Ascending aorta (tissue), 2 donors: ENCODE results near the gene ORMDL3. TPM values are rescaled to one million over a fixed set of nuclear protein-coding genes. Genes with fewer than 3 reads are reported as not detected.
A peak's percentile ranks its signal among the peaks of the same experiment; 100 is the strongest.

Experiments used
- DNase-seq, 2 donors: peaks; one replicate each; pipeline ENCODE4 v3.0.0-alpha.2; 2019; ENCODE audit warnings: low spot score in 2 of 2
- H3K27ac ChIP-seq, 2 donors: fragments of 200-600 bp; sonication (generic); one replicate each; pipeline ENCODE4 v1.5.1; 2016 to 2017; ENCODE audit warnings: mild to moderate bottlenecking in 1 of 2
- H3K27me3 ChIP-seq: fragments of 200-600 bp; sonication (generic); one replicate; pipeline ENCODE4 v1.5.1; 2017
- H3K36me3 ChIP-seq, 2 donors: fragments of 200-600 bp; sonication (generic); one replicate each; pipeline ENCODE4 v1.5.1; 2016
- H3K4me1 ChIP-seq, 2 donors: fragments of 200-600 bp; sonication (generic); one replicate each; pipeline ENCODE4 v1.5.1; 2016 to 2017; ENCODE audit warnings: mild to moderate bottlenecking in 1 of 2
- H3K4me3 ChIP-seq, 2 donors: fragments of 200-600 bp; sonication (generic); one replicate each; pipeline ENCODE4 v1.5.1; 2016 to 2017; ENCODE audit warnings: mild to moderate bottlenecking in 1 of 2
- H3K9me3 ChIP-seq, 2 donors: fragments of 200-600 bp; sonication (generic); one replicate each; pipeline ENCODE4 v1.5.1; 2016
- intact Hi-C: fragments of 100-400 bp; cut with DNase I; formaldehyde crosslinking; loops from one replicate; pipeline ENCODE4 v1.15.1; 2023
- total RNA-seq: library from RNA; depleted of rRNA; stranded (reverse); fragments of >200 nt; gene quantifications from one replicate; pipeline ENCODE4 v1.1.0, GENCODE V29; 2016
- TF ChIP-seq, protein P1 (sequence below), 3 experiments: fragments of 200-600 bp in 2 of 3; fragments of 450-650 bp in 1 of 3; sonication (generic) in 2 of 3; IDR thresholded peaks; one replicate each; pipeline ENCODE4 v1.5.1; 2016 to 2019; ENCODE audit warnings: antibody characterized with exemption in 3 of 3, mild to moderate bottlenecking in 1 of 3, moderate library complexity in 1 of 3

The ORMDL3 gene, protein sequence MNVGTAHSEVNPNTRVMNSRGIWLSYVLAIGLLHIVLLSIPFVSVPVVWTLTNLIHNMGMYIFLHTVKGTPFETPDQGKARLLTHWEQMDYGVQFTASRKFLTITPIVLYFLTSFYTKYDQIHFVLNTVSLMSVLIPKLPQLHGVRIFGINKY
- 32.2 TPM for total RNA-seq

DNA sequence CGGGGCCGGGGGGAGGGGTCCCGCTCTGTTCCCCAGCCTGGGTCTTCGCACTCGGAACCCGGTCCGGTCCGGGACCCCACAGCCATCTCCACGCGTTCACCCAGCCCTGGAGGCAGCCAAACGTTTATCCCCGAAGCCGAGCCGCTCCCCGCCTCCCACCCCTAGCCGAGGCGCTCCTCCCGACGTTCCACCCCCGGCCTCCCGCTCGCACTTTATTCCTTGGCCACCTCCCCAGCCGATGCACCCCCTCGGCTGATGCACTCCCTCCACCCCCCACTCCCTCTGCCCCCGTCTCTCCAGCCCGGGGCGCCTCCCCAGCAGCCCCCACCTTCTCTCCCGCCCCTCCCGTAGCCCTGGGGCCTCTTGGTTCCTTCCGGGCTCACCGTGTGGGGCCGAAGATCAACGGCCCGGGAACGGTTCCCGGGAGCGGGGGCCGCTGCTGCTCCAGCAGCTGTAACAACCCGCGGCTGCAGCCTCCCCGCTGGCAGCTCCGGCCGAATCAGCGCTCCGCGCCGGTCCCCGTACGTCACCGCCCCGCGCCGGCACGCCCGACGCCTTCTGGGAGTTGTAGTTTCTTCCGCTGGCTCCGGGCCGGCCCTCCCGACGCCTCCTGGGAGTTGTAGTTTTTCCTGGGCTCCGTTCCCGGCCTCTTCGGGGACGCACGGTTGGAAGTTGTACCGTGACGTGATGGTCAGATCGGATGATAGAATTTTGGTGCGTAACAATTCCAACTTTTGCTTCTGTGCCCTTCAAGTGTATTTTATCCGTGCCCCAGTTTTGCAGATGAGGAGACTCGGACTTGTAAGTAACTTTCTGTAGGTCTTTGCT lies at the start of gene ORMDL3, which contains the start of gene LRRC3C:
Gene ORMDL3, minus strand, starts transcription at position 501 of the 828 bp plus-strand sequence. CDS start 3,398 bp downstream, outside the sequence.
Gene LRRC3C, plus strand, starts transcription at position 632 of the 828 bp plus-strand sequence. CDS start 13,792 bp downstream, outside the sequence.
- peak within 1 kb of the TSS; percentile 95 to 100 for H3K4me3 ChIP-seq
- H3K36me3 ChIP-seq = peaks cover 17 to 18% of the 10 kb centered on the region in 2 donors
- TF ChIP-seq, protein P1, sequence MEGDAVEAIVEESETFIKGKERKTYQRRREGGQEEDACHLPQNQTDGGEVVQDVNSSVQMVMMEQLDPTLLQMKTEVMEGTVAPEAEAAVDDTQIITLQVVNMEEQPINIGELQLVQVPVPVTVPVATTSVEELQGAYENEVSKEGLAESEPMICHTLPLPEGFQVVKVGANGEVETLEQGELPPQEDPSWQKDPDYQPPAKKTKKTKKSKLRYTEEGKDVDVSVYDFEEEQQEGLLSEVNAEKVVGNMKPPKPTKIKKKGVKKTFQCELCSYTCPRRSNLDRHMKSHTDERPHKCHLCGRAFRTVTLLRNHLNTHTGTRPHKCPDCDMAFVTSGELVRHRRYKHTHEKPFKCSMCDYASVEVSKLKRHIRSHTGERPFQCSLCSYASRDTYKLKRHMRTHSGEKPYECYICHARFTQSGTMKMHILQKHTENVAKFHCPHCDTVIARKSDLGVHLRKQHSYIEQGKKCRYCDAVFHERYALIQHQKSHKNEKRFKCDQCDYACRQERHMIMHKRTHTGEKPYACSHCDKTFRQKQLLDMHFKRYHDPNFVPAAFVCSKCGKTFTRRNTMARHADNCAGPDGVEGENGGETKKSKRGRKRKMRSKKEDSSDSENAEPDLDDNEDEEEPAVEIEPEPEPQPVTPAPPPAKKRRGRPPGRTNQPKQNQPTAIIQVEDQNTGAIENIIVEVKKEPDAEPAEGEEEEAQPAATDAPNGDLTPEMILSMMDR (IDR thresholded peaks at IDR 0.05) = no peak
- H3K27me3 ChIP-seq = no peaks in the 10 kb centered on the region
- peaks cover 14 to 32% of the 10 kb centered on the region in 2 donors for H3K4me1 ChIP-seq
- H3K9me3 ChIP-seq = no peaks in the 10 kb centered on the region
- DNase-seq = peak; percentile 67 to 95
- intact Hi-C loops = loop anchor here (1.0 to 10.0 kb wide), 5 partner anchors 26 to 1060 kb away; partner anchors contain the start of genes PLXDC1 and PSMD3
- peak within 1 kb of the TSS; percentile 98 to 99 for H3K27ac ChIP-seq

DNA sequence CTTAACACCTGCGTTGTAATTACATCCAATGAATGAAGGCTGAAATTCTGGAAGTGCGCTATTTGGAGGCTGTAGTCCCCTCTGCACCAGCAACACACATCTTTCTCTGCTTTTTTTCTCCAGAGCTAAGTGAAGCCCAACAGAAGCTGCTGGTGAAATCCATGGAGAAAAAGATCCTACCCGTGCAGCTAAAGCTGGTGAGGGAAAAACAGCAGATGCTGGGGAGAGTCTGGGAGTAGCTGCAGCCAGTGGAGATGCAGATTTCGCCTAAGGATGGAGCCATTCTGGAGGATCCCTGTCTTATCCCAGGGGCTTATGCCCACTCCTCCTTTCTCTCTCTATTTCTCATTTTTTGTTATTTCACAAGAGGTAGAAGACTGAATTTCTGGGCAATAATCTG lies 48.4 kb upstream of the ORMDL3 start:
- no peaks in the 10 kb centered on the region for H3K9me3 ChIP-seq
- no peak for DNase-seq
- intact Hi-C loops = no loop called here
- peaks cover 0 to 3% of the 10 kb centered on the region in 2 donors for H3K4me1 ChIP-seq
- H3K36me3 ChIP-seq = no peaks in the 10 kb centered on the region
- no peaks in the 10 kb centered on the region for H3K27me3 ChIP-seq
- no peak overlapping the region for H3K4me3 ChIP-seq
- H3K27ac ChIP-seq = no peak overlapping the region
- TF ChIP-seq, protein P1 (IDR thresholded peaks at IDR 0.05) = no peak

DNA sequence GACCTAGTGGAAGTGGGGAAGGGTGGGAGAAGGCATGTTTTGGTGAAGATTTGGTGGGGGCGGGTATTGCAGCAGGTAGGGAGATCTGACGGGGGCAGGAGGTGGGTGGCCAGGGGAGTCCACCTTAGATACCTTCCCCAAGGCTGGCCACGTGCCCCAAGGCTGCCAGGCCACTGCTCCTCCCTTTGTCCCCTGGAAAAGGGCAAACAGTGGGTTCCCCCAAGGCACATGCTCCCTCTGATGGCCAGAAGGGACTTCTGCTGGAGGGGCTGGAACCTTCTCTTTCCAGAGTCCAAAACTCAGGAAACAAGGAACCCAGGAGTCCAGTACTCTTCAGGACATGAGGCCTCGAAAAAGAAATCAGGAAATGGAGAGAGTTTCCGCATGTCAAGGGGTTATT lies 47.0 kb upstream of the ORMDL3 start:
- H3K9me3 ChIP-seq = no peaks in the 10 kb centered on the region
- TF ChIP-seq, protein P1 (IDR thresholded peaks at IDR 0.05) = no peak
- no peaks in the 10 kb centered on the region for H3K27me3 ChIP-seq
- DNase-seq = no peak
- no peak overlapping the region for H3K4me3 ChIP-seq
- no peaks in the 10 kb centered on the region for H3K4me1 ChIP-seq
- intact Hi-C loops = no loop called here
- H3K36me3 ChIP-seq = no peaks in the 10 kb centered on the region
- no peak overlapping the region for H3K27ac ChIP-seq

DNA sequence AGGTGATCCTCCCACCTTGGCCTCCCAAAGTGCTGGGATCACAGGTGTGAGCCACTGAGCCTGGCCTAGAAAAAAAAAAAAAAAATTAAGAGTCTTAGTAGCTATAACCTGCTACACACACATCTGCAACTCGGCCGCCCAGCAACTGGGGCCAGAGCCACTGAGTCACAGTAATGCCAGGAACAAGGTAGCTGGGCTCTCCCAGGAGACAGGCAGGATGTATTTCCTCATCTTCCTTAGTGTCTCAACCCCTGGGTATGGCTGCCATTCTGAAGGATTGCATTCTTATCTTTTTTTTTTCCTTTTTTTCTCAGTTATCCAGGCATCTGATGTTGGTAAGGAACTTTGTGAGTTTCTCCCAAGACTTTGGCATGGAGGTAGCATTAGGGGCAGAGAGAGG lies 46.1 kb upstream of the ORMDL3 start:
- Histone ChIP-seq H3K27ac (no peak overlapping the region), H3K27me3 (no peaks in the 10 kb centered on the region), H3K9me3 (no peaks in the 10 kb centered on the region), H3K4me1 (no peaks in the 10 kb centered on the region), H3K36me3 (no peaks in the 10 kb centered on the region), H3K4me3 (no peak overlapping the region)
- intact Hi-C loops = no loop called here
- DNase-seq = no peak
- TF ChIP-seq, protein P1 (IDR thresholded peaks at IDR 0.05) = no peak

DNA sequence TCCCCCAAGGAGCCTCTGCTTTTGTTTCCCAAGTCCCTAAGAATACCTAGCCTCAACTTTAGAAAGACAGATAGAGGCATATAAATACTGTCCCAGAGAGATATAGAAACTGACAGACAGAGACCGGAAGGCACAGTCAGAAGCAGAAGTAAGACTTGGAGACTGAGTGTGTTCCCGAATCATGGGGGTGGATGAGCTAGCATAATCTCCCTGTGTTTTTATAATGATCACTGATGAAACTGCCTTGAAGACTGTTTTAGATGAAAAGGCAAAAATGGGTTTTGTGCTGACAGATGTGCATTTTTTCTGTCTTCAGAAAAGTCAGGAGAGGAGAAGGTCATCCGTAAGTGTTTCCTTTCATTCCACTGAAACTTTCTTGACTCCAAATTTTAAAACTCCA lies 44.9 kb upstream of the ORMDL3 start:
- no peak overlapping the region for H3K27ac ChIP-seq

More for the DNA sequence above, 44.9 kb upstream of the ORMDL3 start:
- Histone ChIP-seq H3K4me3 (no peak overlapping the region), H3K9me3 (no peaks in the 10 kb centered on the region), H3K27me3 (no peaks in the 10 kb centered on the region), H3K4me1 (no peaks in the 10 kb centered on the region), H3K36me3 (no peaks in the 10 kb centered on the region)
- TF ChIP-seq, protein P1 (IDR thresholded peaks at IDR 0.05) = no peak
- DNase-seq = no peak
- intact Hi-C loops = no loop called here
